IPS DF 6.9 (cell line): ENCODE measurements around the gene DSC1.

Experiments
- DNase-seq: peaks from one replicate; pipeline ENCODE4 v3.0.0-alpha.2; 2013; ENCODE audit warnings: low read depth, low spot score
- H3K27ac ChIP-seq: one replicate; pipeline ENCODE4 v1.5.1; 2013; ENCODE audit warnings: low read length, control low read depth
- H3K27me3 ChIP-seq: 2 replicates; pipeline ENCODE4 v1.6.1; 2013; ENCODE audit warnings: mild to moderate bottlenecking, low read length; ENCODE audit not compliant: control insufficient read depth, insufficient read depth
- H3K36me3 ChIP-seq: 2 replicates; pipeline ENCODE4 v1.6.1; 2013; ENCODE audit warnings: low read length; ENCODE audit not compliant: control insufficient read depth, insufficient read depth
- H3K4me1 ChIP-seq: 2 replicates; pipeline ENCODE4 v1.6.1; 2013; ENCODE audit warnings: low read length; ENCODE audit not compliant: control insufficient read depth, insufficient read depth
- H3K4me3 ChIP-seq: 2 replicates; pipeline ENCODE4 v1.5.1; 2013; ENCODE audit warnings: mild to moderate bottlenecking, low read length
- H3K9me3 ChIP-seq: 2 replicates; pipeline ENCODE4 v1.6.1; 2013; ENCODE audit warnings: low read length, inconsistent platforms; ENCODE audit not compliant: control insufficient read depth, insufficient read depth
- WGBS: extraction: QIAGEN DNeasy Blood & Tissue Kit; methylation state at CpG from one replicate; pipeline ENCODE4 v1.1.7; 2013; ENCODE audit warnings: mixed read lengths, missing lambda C conversion rate; ENCODE audit not compliant: insufficient read length, insufficient coverage; 5-methylcytosine and 5-hydroxymethylcytosine counted together

Gene DSC1

GRCh38 chr18:31162825-31163435, at the start of gene DSC1:
TSS of gene DSC1 (minus strand) at chr18:31162856. CDS start at chr18:31162594, 262 bp downstream.
- Histone ChIP-seq H3K9me3 (no peaks in the 10 kb centered on the region), H3K4me1 (no peaks in the 10 kb centered on the region), H3K27me3 (no peaks in the 10 kb centered on the region), H3K27ac (no peak within 1 kb of the TSS), H3K4me3 (no peak within 1 kb of the TSS), H3K36me3 (no peaks in the 10 kb centered on the region)
- no CpG with 5 or more reads among the region's 5 CpGs for WGBS
- DNase-seq: no peak

- no peak for DNase-seq
- H3K9me3 ChIP-seq: no peaks in the 10 kb centered on the region
- no peaks in the 10 kb centered on the region for H3K27me3 ChIP-seq
- no peaks in the 10 kb centered on the region; the same call in 1 of the 2 replicates for H3K4me1 ChIP-seq
- no CpG with 5 or more reads among the region's 1 CpG for WGBS
- no peak overlapping the region for H3K27ac ChIP-seq
- no peaks in the 10 kb centered on the region for H3K36me3 ChIP-seq
- no peak overlapping the region for H3K4me3 ChIP-seq
These were observed 48.4 kb upstream of the DSC1 start for GRCh38 chr18:31211047-31211446.

GRCh38 chr18:31209041-31209440, 46.4 kb upstream of the DSC1 start:
- H3K4me3 ChIP-seq: no peak overlapping the region
- no peak for DNase-seq
- no peaks in the 10 kb centered on the region for H3K36me3 ChIP-seq
- H3K9me3 ChIP-seq: no peaks in the 10 kb centered on the region
- no peaks in the 10 kb centered on the region for H3K27me3 ChIP-seq
- H3K4me1 ChIP-seq: no peaks in the 10 kb centered on the region; the same call in 1 of the 2 replicates
- H3K27ac ChIP-seq: no peak overlapping the region
- WGBS: no CpG with 5 or more reads among the region's 4 CpGs

GRCh38 chr18:31207391-31207790, 44.7 kb upstream of the DSC1 start:
- no peaks in the 10 kb centered on the region for H3K27me3 ChIP-seq
- no peak overlapping the region for H3K27ac ChIP-seq
- no peaks in the 10 kb centered on the region for H3K9me3 ChIP-seq
- H3K4me1 ChIP-seq: no peaks in the 10 kb centered on the region; the same call in 1 of the 2 replicates
- no peak for DNase-seq
- WGBS: no CpG with 5 or more reads among the region's 6 CpGs
- H3K36me3 ChIP-seq: no peaks in the 10 kb centered on the region
- no peak overlapping the region for H3K4me3 ChIP-seq

GRCh38 chr18:31206787-31207381, 44.2 kb upstream of the DSC1 start:
- Histone ChIP-seq H3K27ac (no peak overlapping the region), H3K27me3 (no peaks in the 10 kb centered on the region), H3K4me1 (no peaks in the 10 kb centered on the region; the same call in 1 of the 2 replicates), H3K9me3 (no peaks in the 10 kb centered on the region), H3K4me3 (no peak overlapping the region), H3K36me3 (no peaks in the 10 kb centered on the region)
- DNase-seq: no peak
- WGBS: no CpG with 5 or more reads among the region's 11 CpGs

- H3K4me3 ChIP-seq: no peak overlapping the region
- H3K9me3 ChIP-seq: no peaks in the 10 kb centered on the region
- H3K36me3 ChIP-seq: no peaks in the 10 kb centered on the region
- WGBS: no CpG with 5 or more reads among the region's 5 CpGs
- no peaks in the 10 kb centered on the region; the same call in 1 of the 2 replicates for H3K4me1 ChIP-seq
- no peak overlapping the region for H3K27ac ChIP-seq
- no peaks in the 10 kb centered on the region for H3K27me3 ChIP-seq
- no peak for DNase-seq
These were observed 43.4 kb upstream of the DSC1 start for GRCh38 chr18:31206071-31206470.

GRCh38 chr18:31205273-31205672, 42.6 kb upstream of the DSC1 start:
- H3K4me1 ChIP-seq: no peaks in the 10 kb centered on the region; the same call in 1 of the 2 replicates
- H3K36me3 ChIP-seq: no peaks in the 10 kb centered on the region
- H3K27ac ChIP-seq: no peak overlapping the region
- H3K4me3 ChIP-seq: no peak overlapping the region
- WGBS: no CpG with 5 or more reads among the region's 2 CpGs
- no peak for DNase-seq
- H3K27me3 ChIP-seq: no peaks in the 10 kb centered on the region
- H3K9me3 ChIP-seq: no peaks in the 10 kb centered on the region

GRCh38 chr18:31204833-31205232, 42.2 kb upstream of the DSC1 start:
- Histone ChIP-seq H3K27me3 (no peaks in the 10 kb centered on the region), H3K4me3 (no peak overlapping the region), H3K27ac (no peak overlapping the region), H3K4me1 (no peaks in the 10 kb centered on the region; the same call in 1 of the 2 replicates), H3K36me3 (no peaks in the 10 kb centered on the region), H3K9me3 (no peaks in the 10 kb centered on the region)
- WGBS: no CpG with 5 or more reads among the region's 4 CpGs
- DNase-seq: no peak

GRCh38 chr18:31204166-31204565, 41.5 kb upstream of the DSC1 start:
- Histone ChIP-seq H3K9me3 (no peaks in the 10 kb centered on the region), H3K4me1 (no peaks in the 10 kb centered on the region; the same call in 1 of the 2 replicates), H3K36me3 (no peaks in the 10 kb centered on the region), H3K27ac (no peak overlapping the region), H3K27me3 (no peaks in the 10 kb centered on the region), H3K4me3 (no peak overlapping the region)
- no peak for DNase-seq
- no CpG with 5 or more reads among the region's 2 CpGs for WGBS

- DNase-seq: no peak
- no CpG with 5 or more reads among the region's 5 CpGs for WGBS
- no peaks in the 10 kb centered on the region for H3K4me1 ChIP-seq
- H3K4me3 ChIP-seq: no peak overlapping the region
- no peak overlapping the region for H3K27ac ChIP-seq
- no peaks in the 10 kb centered on the region for H3K27me3 ChIP-seq
- no peaks in the 10 kb centered on the region for H3K36me3 ChIP-seq
- H3K9me3 ChIP-seq: no peaks in the 10 kb centered on the region
These were observed 41.1 kb upstream of the DSC1 start for GRCh38 chr18:31203794-31204148.
